HUES6 (cell line): ENCODE measurements around the gene ZFP36L1.

Experiments
- H3K27ac ChIP-seq: 2 replicates; pipeline ENCODE4 v1.7.0; 2013; ENCODE audit warnings: low read depth, mild to moderate bottlenecking, low read length, inconsistent platforms
- H3K27me3 ChIP-seq: 2 replicates; pipeline ENCODE4 v1.6.1; 2013; ENCODE audit warnings: low read length; ENCODE audit not compliant: control insufficient read depth, insufficient read depth
- H3K36me3 ChIP-seq: 2 replicates; pipeline ENCODE4 v1.6.1; 2013; ENCODE audit warnings: low read length; ENCODE audit not compliant: control insufficient read depth, insufficient read depth
- H3K4me1 ChIP-seq: 2 replicates; pipeline ENCODE4 v1.6.1; 2013; ENCODE audit warnings: low read length; ENCODE audit not compliant: control insufficient read depth, insufficient read depth
- H3K4me3 ChIP-seq: 2 replicates; pipeline ENCODE4 v1.5.1; 2013; ENCODE audit warnings: low read depth, low read length
- H3K9ac ChIP-seq: one replicate; pipeline ENCODE4 v1.6.1; 2013; ENCODE audit warnings: mild to moderate bottlenecking, low read length
- H3K9me3 ChIP-seq: 2 replicates; pipeline ENCODE4 v1.6.1; 2013; ENCODE audit warnings: low read depth, low read length; ENCODE audit not compliant: control insufficient read depth, insufficient read depth

Gene ZFP36L1

GRCh38 chr14:68787092-68787992 lies 5.5 kb downstream of the ZFP36L1 start:
- H3K27me3 ChIP-seq, result no peaks in the 10 kb centered on the region
- H3K9me3 ChIP-seq, result no peaks in the 10 kb centered on the region
- H3K4me3 ChIP-seq, result no peak overlapping the region
- no peak overlapping the region for H3K27ac ChIP-seq
- peaks cover 51% of the 10 kb centered on the region for H3K36me3 ChIP-seq
- H3K4me1 ChIP-seq, result peaks cover 20% of the 10 kb centered on the region; the same call in 1 of the 2 replicates
- H3K9ac ChIP-seq, result no peak overlapping the region

GRCh38 chr14:68786491-68787091 lies 6.3 kb downstream of the ZFP36L1 start:
- peaks cover 46% of the 10 kb centered on the region for H3K36me3 ChIP-seq
- peaks cover 20% of the 10 kb centered on the region; the same call in 1 of the 2 replicates for H3K4me1 ChIP-seq
- no peaks in the 10 kb centered on the region for H3K27me3 ChIP-seq
- H3K9me3 ChIP-seq, result no peaks in the 10 kb centered on the region
- H3K4me3 ChIP-seq, result no peak overlapping the region
- no peak overlapping the region for H3K27ac ChIP-seq
- H3K9ac ChIP-seq, result no peak overlapping the region

GRCh38 chr14:68785534-68786490 lies 7.1 kb downstream of the ZFP36L1 start:
- Histone ChIP-seq H3K9me3 (no peaks in the 10 kb centered on the region), H3K36me3 (peaks cover 38% of the 10 kb centered on the region), H3K27ac (no peak overlapping the region), H3K9ac (no peak overlapping the region), H3K4me1 (peaks cover 26% of the 10 kb centered on the region; the same call in 1 of the 2 replicates), H3K4me3 (no peak overlapping the region), H3K27me3 (no peaks in the 10 kb centered on the region)

GRCh38 chr14:68784978-68785533 lies 7.8 kb downstream of the ZFP36L1 start:
- Histone ChIP-seq H3K4me3 (no peak overlapping the region), H3K4me1 (peaks cover 28% of the 10 kb centered on the region; the same call in 1 of the 2 replicates), H3K9me3 (no peaks in the 10 kb centered on the region), H3K27me3 (no peaks in the 10 kb centered on the region), H3K36me3 (peaks cover 31% of the 10 kb centered on the region), H3K27ac (no peak overlapping the region), H3K9ac (no peak overlapping the region)

GRCh38 chr14:68784226-68784910 lies 8.5 kb downstream of the ZFP36L1 start:
- no peak overlapping the region for H3K4me3 ChIP-seq
- peaks cover 24% of the 10 kb centered on the region for H3K36me3 ChIP-seq
- peaks cover 27% of the 10 kb centered on the region; the same call in 1 of the 2 replicates for H3K4me1 ChIP-seq
- H3K27me3 ChIP-seq, result no peaks in the 10 kb centered on the region
- no peaks in the 10 kb centered on the region for H3K9me3 ChIP-seq
- no peak overlapping the region for H3K27ac ChIP-seq
- H3K9ac ChIP-seq, result no peak overlapping the region

- Histone ChIP-seq H3K27ac (no peak overlapping the region), H3K4me1 (peaks cover 22% of the 10 kb centered on the region; the same call in 1 of the 2 replicates), H3K36me3 (peaks cover 18% of the 10 kb centered on the region), H3K4me3 (no peak overlapping the region), H3K9ac (no peak overlapping the region), H3K27me3 (no peaks in the 10 kb centered on the region), H3K9me3 (no peaks in the 10 kb centered on the region)
These were observed 9.2 kb downstream of the ZFP36L1 start for GRCh38 chr14:68783408-68784225.

GRCh38 chr14:68782091-68782981 lies 10.5 kb downstream of the ZFP36L1 start:
- Histone ChIP-seq H3K9me3 (no peaks in the 10 kb centered on the region), H3K4me1 (peaks cover 22% of the 10 kb centered on the region; the same call in 1 of the 2 replicates), H3K27ac (no peak overlapping the region), H3K4me3 (no peak overlapping the region), H3K36me3 (peaks cover 5% of the 10 kb centered on the region), H3K9ac (no peak overlapping the region), H3K27me3 (no peaks in the 10 kb centered on the region)

GRCh38 chr14:68781161-68782021 lies 11.5 kb downstream of the ZFP36L1 start:
- Histone ChIP-seq H3K4me1 (peaks cover 18% of the 10 kb centered on the region; the same call in 1 of the 2 replicates), H3K36me3 (no peaks in the 10 kb centered on the region), H3K4me3 (no peak overlapping the region), H3K9me3 (no peaks in the 10 kb centered on the region), H3K27ac (no peak overlapping the region), H3K27me3 (no peaks in the 10 kb centered on the region), H3K9ac (no peak overlapping the region)
